GM18867 (cell line): Measurements from ENCODE around the gene KIAA1328.

Experiments
- ATAC-seq: cut with Tn5 transposase; IDR thresholded peaks from one replicate; pipeline ENCODE4 v1.9.1; 2021; ENCODE audit warnings: mild to moderate bottlenecking, moderate library complexity; ENCODE audit not compliant: unreplicated experiment

Gene KIAA1328

DNA sequence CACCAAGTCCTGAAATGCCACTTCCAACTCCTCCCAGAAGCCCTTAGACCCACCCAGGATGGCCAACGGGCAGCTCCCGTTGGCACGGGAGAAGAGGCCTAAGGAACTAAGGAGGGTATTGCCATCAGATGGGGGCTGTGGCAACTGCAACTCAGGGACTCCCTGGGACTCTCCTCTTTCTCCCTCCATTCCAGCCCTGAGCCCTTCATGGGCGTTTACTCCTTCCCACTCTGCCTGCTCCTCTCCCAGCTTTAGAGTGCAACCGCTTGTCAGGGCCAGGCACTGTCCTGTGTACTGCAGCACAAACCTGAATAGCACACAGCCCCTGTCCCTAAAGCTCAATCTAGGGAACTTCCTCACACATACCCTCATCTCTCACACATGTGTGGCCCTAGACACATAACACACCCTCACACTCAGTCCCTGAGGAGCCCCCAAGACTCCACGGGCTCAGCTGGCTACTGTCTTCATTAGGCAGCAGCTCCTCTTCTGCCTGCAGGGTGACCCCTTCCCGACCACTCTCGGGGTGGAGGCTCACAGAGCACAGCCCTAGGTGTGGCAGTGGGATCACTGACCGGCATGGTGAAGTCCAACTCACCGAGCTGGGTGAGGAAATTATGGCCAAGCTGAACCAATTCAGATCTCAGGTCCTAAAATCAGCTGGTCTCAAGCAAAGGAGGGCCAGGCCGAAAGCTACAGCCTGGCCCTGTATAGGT is 420.4 kb downstream of the KIAA1328 start:
- ATAC-seq, result no peak

DNA sequence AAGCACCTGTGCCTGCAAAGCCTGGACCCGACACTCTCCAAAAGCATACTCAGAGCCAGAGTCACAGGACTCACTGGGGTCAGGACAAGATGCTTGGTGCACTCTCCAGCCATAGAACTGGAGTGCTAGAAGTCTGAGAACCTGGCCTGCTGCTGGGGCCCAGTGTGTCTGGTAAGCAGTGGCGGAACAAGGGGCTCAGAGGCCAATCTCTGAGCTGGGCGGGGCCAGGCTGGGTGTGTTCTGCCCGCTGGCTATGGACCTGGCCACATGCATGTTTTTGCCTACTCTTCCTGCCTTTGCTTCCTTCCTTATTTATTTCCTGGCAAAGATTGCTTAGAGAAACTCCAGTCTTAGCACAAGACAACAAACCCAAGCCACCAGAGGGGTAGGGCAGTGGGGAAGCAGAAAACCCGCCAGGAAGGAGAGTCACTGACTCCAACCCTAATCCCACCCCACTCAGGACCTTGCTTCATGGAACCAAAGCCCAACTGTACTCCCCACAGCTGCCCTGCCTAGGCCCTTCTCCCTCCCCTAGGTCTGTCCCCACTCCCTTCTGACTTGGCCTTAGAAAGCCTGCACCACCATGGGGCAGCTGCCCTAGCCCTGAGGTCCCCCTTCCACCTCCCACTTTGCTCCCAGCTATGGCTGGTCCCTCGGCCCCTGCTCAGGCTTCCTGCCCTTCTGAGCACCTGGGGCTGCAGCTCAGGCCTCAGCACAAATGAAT is 421.1 kb downstream of the KIAA1328 start:
- no peak for ATAC-seq

DNA sequence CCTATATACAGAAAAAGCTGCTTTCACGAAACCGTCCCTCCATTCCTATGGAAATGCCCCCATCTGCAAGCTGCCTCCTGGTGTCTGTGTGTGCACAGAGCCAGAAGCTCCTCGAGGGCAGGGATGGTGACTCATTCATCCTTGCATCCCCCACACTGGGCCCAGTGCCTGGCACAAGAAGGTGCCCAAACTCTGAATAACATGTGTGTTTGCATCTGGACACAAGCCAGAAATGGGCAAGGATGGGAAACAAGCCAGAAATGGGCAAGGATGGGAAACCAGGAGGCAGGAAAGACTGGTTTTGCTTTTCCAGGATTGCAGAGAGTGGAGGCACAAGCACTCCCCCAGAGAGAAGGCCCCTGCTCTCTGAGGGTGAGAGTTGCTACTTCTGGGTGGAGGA is 422.8 kb downstream of the KIAA1328 start:
- ATAC-seq, result no peak

DNA sequence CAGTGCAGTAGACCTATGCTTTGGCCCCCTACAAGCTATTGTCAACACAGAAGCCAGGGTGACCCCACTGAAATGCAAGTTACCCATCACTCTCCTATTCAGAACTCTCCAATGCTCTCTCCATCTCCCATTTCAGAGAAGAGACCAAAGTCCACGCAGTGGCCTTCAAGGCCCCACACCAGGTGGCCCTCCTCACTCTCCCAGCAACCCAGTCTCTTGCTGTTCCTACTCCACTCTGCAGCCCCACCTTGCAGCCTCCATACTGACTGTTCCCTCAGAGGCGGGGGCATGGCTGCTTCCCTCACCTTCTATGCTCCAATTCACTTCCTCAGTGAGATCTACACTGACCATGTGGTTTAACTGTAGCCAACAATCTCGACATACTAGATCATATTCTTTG is 423.4 kb downstream of the KIAA1328 start:
- no peak for ATAC-seq

DNA sequence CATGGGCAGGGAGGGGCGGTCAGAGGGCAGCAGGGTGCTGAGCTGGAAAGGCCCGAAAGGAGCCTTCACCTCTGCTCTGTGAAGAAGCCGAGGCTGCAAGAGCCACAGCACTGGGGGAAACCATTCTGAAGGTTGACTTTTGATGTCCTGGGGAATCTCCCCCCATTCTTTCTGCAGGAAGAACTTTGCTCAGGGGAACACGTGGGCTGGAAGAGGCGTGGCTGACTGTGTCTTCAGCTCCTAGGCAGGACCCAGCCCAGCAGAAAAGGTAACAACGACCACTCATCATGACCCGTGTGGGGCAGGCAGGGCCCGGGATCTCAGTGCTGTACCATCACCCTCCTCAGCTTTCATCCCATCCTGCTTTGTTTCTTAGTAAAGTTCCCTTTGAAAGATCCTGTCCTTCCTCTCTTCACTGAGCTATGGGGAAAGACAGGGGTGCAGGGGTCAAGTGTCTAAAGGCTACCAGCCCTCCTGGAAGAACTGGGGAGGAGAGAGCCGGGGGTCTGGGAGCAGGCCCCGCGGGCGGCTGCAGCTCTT is 424.0 kb downstream of the KIAA1328 start:
- ATAC-seq, result no peak

DNA sequence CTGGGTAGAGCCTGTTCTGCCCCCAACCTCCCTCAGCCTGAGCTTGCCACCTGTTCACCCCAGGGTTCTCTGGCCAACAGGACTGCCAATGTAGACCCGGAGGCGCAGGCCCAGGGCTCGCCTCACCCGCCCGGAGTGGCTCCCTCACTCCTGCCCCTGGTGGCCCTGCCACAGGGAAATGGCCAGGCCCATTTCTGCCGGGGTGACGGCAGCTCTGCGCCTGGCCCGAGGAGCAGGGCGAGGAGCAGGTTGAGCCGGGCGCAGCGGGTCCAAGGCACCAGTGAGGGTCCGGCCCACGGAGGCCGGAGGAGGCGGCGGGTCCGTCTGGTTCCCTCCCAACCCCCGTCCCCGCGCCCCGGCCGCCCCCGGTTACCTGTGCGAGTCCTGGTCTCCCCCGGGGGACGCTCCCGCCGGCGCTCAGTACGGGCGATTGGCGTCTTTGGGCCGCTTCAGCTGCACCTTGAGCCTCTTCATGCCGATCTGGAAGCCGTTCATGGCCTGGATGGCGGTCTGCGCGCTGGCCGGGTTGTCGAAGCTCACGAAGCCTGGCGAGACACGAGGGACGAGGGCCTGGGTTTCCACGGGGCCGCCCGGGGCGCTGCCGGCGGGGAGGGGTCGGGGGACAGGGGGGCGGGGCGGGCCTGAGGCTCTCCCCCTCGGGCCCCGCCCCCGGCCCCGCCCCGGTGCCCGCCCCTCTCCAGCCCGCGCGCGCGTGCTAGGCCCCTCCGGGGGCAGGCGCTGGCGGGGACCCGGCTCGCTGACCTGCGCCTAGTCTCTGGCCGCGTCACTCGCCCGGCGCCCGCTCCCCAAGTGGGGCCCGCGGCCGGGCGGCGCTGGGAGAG is 424.7 kb downstream of the KIAA1328 start:
- ATAC-seq, result no peak

DNA sequence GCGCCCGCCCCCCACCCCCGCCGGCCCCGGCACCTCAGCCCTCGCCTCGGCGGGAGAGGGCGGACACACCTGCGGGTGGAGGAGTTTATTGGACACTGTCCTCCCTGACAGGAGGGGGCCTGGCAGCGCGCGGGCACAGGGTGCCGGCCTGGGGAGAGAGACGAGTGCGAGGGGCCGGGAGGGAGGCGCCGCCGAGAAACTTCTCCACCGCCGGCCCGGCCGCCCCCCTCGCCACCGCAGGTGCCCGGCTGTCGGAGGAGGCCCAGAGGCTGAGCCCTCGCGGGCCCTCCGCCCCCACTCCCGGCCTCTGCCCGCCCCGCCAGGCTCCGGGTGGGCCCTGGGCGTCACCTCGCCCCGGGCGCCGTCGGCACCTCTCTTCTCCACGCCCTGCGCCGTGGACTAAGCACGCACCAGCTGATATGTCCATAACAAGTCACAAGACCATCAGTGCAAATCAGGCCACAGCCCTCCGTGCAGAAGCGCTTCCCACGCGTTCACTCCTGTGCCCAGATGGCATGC is 425.4 kb downstream of the KIAA1328 start:
- ATAC-seq, result no peak

DNA sequence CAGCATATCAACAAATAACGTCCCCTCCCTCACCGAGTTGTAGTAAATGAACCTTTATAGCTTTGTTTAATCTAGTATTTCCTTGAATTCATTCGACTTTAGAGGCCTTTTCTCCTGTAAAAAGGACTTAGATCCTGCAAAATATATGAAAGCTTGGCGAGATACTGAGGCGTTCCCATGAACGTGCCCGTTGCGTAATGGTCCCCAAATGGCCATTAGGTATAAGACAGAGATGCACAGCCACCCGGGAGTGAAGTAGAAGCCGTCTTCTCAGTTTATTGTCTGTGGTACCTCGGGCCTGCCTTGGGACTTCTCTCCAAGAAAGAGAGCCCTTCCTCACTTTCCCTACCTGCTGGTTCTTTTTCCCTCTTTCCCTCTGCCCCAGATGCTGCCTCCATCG is 426.0 kb downstream of the KIAA1328 start:
- ATAC-seq, result no peak

DNA sequence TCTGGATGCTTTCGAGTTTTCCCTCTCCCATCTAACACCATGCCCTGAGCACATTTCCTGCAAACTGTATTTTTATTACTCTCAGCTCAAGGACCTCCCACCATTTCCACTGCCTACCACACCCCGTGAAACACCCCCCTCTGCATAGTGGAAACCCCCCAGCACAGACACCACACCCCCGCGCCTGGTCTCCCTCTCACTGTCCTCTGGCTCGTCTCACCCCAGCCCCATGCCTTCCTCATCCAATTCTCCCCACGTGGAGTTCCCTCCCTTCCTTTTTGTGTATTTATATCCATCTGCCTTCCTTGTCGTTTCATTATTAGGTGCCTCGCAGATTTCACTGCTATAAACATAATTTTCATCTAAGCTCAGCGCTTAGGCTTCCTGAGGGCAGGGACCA is 429.2 kb downstream of the KIAA1328 start:
- no peak for ATAC-seq

DNA sequence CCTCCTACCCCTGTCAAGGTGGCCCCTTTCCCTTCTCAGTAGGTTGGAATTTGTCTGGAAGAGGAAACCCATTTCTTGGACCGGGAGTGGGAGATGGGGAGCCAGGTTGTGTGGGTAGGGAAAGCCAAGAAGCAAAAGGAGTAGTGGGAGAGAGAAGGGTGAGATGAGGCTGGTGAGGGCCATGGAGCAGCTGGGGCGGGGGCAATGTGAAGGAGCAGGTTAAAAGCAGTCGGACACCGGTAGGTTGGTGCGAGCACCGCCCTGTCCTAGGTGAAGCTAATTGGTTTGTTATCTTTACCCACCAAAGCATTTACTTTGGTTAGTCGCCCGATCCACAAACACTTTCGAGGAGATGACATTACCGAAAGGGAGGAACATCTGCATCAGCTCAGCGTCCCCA is 429.9 kb downstream of the KIAA1328 start:
- ATAC-seq, result no peak

DNA sequence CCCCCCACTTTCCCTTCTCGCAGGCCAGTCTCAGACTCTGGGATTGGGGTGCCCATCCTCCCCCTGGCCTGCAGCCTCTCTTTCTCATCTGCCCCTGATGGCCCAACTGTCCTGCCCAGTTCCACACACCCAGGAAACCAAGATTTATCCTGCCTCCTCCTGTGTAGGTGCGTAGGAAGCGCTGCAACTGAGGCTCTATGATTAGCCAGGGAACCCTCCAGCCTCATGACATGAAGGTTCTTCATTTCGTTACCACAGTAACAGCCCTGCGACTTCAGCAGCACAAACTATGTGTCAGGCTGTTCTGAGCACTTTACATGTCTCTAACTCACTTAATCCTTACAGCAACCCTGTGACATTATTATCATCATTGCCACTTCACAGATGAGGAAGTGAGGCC is 430.8 kb downstream of the KIAA1328 start:
- ATAC-seq, result no peak

DNA sequence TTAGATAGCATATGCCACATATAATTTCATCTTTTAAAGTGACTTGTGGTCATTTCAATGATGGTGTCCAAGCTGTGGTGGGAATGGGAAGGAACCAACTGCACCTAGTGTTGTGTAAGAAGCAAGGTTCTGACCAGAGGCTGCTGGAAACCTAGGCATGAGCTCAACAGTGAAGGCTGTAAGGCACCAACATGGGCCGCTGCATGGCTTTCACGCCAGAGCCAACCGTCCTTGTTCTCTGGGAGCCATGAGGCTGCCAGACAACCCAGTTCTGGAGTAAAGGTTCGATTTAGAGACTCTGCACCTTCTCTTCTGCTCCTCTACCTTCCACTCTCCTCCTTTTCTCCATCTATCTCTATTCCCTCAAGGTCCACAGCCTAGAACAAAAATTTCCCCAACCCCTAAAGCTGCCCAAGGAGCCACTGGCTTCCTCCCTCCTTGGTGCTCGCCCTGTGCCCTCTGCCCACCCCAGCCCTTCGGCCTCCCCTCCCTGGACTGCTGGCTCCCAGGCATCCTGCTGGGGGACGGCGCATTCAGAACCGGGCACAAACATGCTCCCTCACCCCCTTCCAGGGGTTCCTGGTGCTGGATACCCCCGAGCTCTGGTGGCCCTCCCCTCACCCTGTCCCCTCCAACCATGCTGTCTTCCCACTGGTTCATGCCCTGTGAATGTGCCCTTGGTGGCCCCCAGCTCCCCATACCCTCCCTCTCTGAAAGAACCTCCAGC is 431.6 kb downstream of the KIAA1328 start:
- no peak for ATAC-seq

DNA sequence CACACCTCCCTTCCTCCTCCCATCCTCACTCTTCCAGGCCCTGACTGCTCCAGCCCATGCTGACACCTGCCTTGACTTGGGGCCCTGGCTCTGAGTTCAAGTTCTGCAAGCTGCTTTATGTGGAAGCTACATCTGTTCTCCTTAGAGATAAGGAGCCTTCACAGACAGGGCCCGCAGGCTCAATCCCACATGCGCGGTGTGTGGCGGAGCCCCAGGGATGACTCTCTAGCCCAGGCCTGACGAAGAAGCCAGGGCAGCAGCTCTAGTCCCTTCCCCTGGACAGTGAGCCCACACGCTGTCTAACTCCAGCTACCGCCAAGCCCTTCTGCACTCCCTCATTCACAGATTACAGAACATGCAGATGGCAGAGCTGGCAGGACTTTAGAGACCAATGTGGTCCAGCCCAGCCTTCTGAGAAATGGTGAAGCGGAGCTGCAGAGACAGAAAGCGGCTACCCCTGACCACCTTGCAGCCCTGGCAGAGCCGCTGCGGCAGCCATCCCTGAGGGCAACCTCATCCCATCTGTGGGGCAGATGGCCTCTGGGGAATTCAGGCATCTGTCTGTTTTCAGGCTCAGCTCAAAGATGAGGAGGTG is 432.4 kb downstream of the KIAA1328 start:
- ATAC-seq, result no peak

DNA sequence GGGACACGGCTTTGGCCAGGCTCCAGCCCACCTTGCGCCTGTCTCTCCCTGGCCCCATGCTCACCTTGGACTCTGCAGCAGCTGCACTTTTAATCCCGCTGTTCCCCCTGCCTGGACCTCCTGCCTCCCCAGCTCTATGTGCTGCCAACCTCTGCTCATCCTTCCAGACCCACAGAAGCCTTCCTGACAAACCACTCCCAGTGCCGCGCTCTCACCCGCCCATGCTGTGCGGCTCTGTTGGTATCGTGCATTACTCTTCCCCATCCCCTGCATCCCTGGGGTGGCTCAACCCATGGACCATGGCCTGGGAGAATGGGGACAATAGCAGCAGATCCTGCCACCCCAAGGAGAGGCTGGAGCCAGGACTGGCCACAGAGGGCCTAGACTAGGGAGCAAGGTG is 433.1 kb downstream of the KIAA1328 start:
- ATAC-seq, result no peak

DNA sequence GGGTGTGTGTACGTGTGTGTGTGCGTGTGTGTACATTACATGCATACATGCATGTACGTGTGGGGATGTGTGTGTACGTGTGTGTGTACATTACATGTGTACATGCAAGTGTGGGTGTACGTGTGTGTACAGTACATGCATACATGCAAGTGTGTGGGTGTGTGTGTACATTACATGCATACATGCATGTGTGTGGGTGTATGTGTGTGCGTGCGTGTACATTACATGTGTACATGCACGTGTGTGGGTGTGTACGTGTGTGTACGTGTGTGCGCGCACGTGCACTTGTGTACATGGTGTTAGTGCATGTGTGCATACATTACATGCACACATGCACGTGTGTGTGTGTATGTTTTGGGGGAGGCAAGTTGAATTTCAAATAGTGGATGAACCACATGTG is 436.0 kb downstream of the KIAA1328 start:
- ATAC-seq, result no peak

DNA sequence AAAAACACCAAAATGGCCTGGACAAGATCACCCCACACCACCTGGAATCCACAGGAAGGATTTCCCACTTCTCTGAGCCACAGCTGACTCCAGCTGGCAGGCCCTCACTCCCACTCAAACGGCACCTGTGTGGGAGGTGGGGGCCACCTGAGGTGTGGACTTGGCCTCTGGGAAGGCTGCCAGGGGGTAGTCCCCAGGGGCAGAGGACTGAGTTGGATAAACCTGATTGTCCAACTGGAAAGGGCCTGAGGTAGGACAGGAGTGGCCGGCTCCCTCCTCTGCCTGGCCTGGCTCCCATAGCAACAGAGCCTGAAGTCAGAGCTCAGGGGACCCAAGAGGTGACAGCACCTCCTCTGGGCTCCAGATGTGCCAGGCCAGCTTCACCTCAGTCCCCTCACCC is 436.5 kb downstream of the KIAA1328 start:
- no peak for ATAC-seq

DNA sequence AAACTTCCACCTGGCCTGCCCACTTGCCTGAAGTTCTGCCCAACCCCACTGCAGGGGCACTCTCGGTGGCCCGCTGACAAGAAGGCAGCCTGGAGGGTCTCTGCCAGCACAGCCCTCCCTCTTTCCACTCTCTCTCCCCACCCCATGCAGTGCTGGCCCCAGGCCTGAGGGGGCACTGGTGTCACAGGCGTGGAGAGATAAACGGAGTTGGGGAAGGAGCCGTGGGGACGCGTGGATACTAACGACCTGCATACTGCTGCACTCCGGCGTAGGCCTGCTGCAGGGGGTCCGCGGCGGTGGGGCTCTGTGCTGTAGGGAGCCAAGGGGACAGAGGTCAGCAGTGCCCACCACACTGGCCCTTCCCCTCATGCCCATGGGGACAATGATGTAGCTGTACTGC is 437.4 kb downstream of the KIAA1328 start:
- peak; percentile 44 for ATAC-seq

DNA sequence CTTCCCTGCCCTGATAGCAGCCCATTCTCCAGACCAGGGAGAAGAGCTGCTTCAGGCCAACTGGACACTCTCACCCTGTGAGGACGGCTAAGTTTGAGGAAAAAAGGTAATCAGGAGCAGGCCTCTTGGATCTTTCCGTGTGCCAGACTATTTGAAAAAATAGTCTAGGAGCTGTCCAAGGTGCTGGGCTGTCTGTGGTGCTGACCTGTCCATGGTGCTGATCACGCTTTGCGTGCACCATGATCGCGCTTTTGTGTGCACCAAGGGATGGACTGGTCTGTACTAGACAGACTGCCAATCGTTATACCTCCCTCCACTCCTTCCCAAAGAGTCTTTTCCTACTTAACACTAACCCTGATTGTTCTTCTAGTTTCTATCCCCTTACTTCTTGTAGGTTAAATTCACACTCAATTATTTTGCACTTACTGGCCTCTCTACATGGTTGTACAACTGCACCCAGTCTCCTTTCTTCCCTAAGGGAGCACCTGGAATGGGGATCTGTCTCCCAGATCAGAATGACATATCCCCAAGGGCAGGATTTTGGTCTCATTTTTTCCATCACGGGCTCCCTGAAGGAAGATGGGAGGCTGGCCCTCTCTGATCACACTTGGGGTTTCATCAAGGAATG is 441.2 kb downstream of the KIAA1328 start:
- ATAC-seq, result no peak

DNA sequence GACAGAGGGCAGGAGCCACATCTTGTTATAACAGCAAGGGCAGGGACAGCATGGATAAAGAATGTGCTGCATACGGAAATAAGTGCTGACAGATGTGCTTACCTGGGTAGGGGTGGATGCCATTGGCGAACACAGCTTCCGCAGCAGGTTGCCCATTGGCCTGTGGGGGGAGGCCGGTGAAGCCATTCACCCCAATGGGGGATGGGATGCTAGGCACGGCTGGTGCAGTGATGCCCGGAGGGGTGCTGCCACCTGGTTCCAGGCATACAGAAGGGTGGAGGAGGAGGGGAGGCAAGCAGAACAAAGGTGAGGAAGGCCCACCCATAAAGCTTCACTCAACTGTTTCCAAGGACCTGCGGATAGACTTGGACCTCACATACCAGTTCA is 441.7 kb downstream of the KIAA1328 start:
- ATAC-seq, result no peak

DNA sequence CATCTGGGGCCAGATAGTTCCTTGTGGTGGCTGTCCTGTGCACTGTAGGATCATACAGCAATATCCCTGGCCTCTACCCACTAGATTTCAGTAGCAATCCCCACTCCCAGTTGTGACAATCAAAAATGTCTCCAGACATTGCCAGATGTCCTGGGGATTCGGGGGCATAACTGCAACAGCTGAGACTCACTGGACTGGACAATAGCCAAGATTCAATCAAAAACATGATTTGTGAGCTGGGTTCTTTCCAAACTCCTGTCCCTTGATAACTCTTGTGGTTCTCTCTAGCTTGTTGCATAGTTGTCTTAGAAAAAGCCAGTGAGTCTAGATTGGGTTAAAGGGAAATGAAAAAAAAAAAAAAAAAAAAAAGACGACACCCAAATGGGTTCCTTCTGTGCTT is 443.3 kb downstream of the KIAA1328 start:
- ATAC-seq, result no peak
